IPS-NIHi7 (cell line): Measurements from ENCODE around the gene SCYGR4.
"Not testable (repeated sequence)": the region's sequence is repeated elsewhere in the genome, so short reads cannot be mapped to it uniquely, and the experiment has no call there.

Experiments used
- DNase-seq: peaks from one replicate; pipeline ENCODE4 v3.0.0; 2012; ENCODE audit warnings: mixed read lengths; ENCODE audit errors: extremely low spot score

Gene SCYGR4

GRCh38 chr2:227666631-227667170 is 49.4 kb downstream of the SCYGR4 start, which contains the start of gene SCYGR5:
TSS of gene SCYGR5 (plus strand) at chr2:227666804. CDS start at chr2:227666804, 0 bp downstream.
- not testable (repeated sequence) for DNase-seq
